Body of pancreas (tissue), 4 donors: ENCODE measurements around the gene FAM13A.

Experiments
- POLR2A ChIP-seq, 3 donors: fragments of 450-650 bp; IDR thresholded peaks; one replicate each; pipeline ENCODE4 v1.6.1; 2016; ENCODE audit warnings: antibody characterized with exemption in 3 of 3, mild to moderate bottlenecking in 2 of 3
- TF ChIP-seq, protein P1 (sequence below), 7 experiments: fragments of 450-650 bp in 4 of 7; fragments of 200-600 bp in 3 of 7; sonication (generic) in 3 of 7; IDR thresholded peaks; one replicate each; pipeline ENCODE4 v1.5.1; 2016 to 2019; ENCODE audit warnings: antibody characterized with exemption in 7 of 7

DNA sequence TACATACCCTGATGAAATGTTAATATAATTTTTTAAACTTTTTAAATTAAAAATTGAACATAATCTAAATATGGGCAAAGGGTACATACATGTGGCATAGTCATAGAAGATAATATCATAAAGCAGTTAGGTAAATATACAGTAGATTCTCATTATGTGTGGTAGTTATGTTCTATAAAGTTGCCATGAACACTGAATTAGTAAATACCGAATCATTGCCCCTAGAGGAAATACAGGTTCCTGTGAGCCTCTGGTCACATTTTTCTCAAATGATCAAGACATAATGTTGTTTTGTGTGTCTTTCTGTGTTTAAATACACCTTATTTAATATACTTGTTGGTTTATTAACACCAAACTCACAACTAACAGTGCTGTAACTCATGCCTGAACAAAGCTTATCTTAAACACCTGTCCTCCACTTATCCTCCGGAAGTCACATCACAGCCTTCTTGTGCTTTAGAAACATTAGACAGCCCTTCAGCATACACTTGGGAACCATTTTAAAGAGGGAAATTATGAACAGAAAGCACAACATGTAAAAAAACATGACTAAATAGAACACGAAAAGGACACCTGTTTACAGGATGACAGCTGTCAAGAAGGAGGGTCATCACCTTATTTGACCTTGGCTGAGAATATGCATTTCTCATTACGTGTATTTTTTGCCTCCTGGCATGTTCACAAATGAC lies 190.0 kb downstream of the FAM13A start:
- TF ChIP-seq POLR2A (IDR thresholded peaks at IDR 0.05) = no peak
- TF ChIP-seq, protein P1, sequence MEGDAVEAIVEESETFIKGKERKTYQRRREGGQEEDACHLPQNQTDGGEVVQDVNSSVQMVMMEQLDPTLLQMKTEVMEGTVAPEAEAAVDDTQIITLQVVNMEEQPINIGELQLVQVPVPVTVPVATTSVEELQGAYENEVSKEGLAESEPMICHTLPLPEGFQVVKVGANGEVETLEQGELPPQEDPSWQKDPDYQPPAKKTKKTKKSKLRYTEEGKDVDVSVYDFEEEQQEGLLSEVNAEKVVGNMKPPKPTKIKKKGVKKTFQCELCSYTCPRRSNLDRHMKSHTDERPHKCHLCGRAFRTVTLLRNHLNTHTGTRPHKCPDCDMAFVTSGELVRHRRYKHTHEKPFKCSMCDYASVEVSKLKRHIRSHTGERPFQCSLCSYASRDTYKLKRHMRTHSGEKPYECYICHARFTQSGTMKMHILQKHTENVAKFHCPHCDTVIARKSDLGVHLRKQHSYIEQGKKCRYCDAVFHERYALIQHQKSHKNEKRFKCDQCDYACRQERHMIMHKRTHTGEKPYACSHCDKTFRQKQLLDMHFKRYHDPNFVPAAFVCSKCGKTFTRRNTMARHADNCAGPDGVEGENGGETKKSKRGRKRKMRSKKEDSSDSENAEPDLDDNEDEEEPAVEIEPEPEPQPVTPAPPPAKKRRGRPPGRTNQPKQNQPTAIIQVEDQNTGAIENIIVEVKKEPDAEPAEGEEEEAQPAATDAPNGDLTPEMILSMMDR (IDR thresholded peaks at IDR 0.05) = no peak
